Mesothelial cell of epicardium (in vitro differentiated cells): ENCODE data around the gene CDH19. TPM values are rescaled to one million over a fixed set of nuclear protein-coding genes. Genes with fewer than 3 reads are reported as not detected.

ENCODE experiments used
- DNase-seq, 2 experiments: peaks; one replicate each; pipeline ENCODE4 v3.0.0; 2021; ENCODE audit warnings: low spot score in 2 of 2; ENCODE audit not compliant: unreplicated experiment in 2 of 2
- H3K27ac Mint-ChIP-seq: 2 replicates; pipeline ENCODE4 v1.8.0; 2021; ENCODE audit warnings: mixed read lengths
- H3K27me3 Mint-ChIP-seq: 2 replicates; pipeline ENCODE4 v1.8.0; 2021; ENCODE audit warnings: low read depth, mixed read lengths
- H3K36me3 Mint-ChIP-seq: 2 replicates; pipeline ENCODE4 v1.8.0; 2021; ENCODE audit warnings: mixed read lengths
- H3K4me1 Mint-ChIP-seq: 2 replicates; pipeline ENCODE4 v1.8.0; 2021; ENCODE audit warnings: mixed read lengths
- H3K4me3 Mint-ChIP-seq: 2 replicates; pipeline ENCODE4 v1.8.0; 2021; ENCODE audit warnings: mild to moderate bottlenecking, moderate library complexity, mixed read lengths
- H3K9me3 Mint-ChIP-seq: 2 replicates; pipeline ENCODE4 v1.8.0; 2021; ENCODE audit warnings: mixed read lengths
- total RNA-seq: library from RNA; stranded (reverse); gene quantifications from 3 replicates; pipeline ENCODE4 v1.2.1, GENCODE V29; 2021
- TF ChIP-seq, protein P1 (sequence below): fragments of 200-600 bp; sonication (generic); IDR thresholded peaks from one replicate; pipeline ENCODE4 v1.5.0; 2021; ENCODE audit warnings: antibody characterized with exemption; ENCODE audit not compliant: unreplicated experiment

Gene CDH19
- total RNA-seq, 1 donor from 2014 or later, result not detected

DNA sequence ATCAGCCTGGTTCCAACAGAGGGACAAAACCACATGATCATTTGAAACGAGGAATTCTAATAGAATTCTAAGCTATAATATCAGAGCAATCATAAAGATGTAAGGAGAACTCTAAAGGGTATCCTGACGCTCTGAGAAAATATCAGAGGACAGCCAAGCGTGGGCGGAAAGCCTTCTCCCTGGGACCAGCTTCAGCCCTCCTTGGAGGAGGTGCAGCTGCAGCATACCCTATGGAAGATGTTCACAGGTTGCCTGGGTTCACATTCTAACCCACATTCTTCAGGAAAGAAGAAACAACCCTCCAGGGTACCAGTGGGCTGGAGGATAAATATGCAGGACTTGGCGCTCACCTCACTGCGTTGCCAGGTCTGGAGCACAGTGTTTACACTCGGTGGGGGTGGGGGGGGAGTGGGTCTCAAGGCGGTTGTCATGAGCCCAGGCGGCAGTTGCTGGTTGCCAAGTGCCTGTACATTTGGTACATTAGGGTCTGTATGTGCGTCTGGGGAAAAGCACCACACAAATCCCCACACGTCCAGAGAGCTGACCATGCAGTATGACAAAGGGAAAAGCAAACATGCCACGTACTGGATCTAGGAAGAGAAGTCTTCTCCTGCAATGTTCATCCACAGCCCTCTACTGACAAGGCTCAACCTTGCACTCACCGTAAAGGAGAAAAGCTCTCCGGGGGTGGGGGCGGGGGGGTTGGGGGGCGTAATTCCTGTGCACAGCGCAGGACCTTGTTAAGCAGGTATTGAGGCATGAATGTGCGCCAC, 80.5 kb downstream of the CDH19 start:
- TF ChIP-seq, protein P1, sequence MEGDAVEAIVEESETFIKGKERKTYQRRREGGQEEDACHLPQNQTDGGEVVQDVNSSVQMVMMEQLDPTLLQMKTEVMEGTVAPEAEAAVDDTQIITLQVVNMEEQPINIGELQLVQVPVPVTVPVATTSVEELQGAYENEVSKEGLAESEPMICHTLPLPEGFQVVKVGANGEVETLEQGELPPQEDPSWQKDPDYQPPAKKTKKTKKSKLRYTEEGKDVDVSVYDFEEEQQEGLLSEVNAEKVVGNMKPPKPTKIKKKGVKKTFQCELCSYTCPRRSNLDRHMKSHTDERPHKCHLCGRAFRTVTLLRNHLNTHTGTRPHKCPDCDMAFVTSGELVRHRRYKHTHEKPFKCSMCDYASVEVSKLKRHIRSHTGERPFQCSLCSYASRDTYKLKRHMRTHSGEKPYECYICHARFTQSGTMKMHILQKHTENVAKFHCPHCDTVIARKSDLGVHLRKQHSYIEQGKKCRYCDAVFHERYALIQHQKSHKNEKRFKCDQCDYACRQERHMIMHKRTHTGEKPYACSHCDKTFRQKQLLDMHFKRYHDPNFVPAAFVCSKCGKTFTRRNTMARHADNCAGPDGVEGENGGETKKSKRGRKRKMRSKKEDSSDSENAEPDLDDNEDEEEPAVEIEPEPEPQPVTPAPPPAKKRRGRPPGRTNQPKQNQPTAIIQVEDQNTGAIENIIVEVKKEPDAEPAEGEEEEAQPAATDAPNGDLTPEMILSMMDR, result no peak
- H3K4me1 Mint-ChIP-seq, result no peaks in the 10 kb centered on the region
- no peak overlapping the region for H3K27ac Mint-ChIP-seq
- H3K9me3 Mint-ChIP-seq, result no peaks in the 10 kb centered on the region
- no peaks in the 10 kb centered on the region for H3K36me3 Mint-ChIP-seq
- no peaks in the 10 kb centered on the region for H3K27me3 Mint-ChIP-seq
- H3K4me3 Mint-ChIP-seq, result no peak overlapping the region
- no peak for DNase-seq

DNA sequence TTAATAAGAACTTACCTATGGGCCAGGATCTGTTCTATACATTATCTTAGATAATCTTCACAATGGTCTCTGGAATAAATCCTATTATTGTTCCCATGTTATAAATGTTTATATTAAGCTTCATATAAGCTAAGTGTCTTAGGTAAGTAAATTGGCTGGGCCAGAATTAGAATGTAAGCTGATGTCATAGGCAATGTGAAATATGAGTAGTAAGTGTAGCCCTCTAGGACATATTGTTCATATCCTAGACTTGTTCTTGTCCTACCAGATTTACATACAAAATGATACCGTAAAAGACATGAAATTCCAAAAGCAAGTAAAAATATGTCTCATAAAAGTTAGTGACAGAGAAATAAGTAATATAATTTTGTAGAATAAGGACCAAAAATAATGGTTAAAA, 89.9 kb downstream of the CDH19 start:
- peaks cover 3% of the 10 kb centered on the region for H3K27me3 Mint-ChIP-seq
- no peak overlapping the region for H3K4me3 Mint-ChIP-seq
- no peaks in the 10 kb centered on the region for H3K36me3 Mint-ChIP-seq
- DNase-seq, result no peak
- TF ChIP-seq, protein P1, result no peak
- no peak overlapping the region for H3K27ac Mint-ChIP-seq
- peaks cover 10% of the 10 kb centered on the region for H3K4me1 Mint-ChIP-seq
- no peaks in the 10 kb centered on the region for H3K9me3 Mint-ChIP-seq

DNA sequence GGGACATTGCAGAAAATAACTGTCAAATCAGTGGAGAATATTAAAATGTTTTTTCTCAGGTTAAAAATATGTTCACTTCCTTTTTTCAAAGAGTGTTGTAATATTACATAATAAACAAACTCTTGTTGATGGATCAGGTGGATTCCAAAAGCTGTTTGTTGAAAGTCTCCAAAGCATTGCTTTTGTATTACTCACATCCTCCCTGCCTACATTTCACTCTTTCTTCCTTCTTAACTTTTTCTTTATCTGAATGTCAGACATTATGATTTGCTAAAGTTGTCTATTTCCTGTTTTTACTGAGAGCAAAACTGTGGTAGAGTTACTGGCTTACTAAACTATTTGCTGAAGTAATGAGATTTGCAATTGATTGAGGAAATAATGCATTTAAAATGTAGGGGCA, 92.1 kb downstream of the CDH19 start:
- no peak for DNase-seq
- no peaks in the 10 kb centered on the region for H3K9me3 Mint-ChIP-seq
- peaks cover 10% of the 10 kb centered on the region for H3K4me1 Mint-ChIP-seq
- no peaks in the 10 kb centered on the region for H3K36me3 Mint-ChIP-seq
- TF ChIP-seq, protein P1, result no peak
- no peak overlapping the region for H3K4me3 Mint-ChIP-seq
- peaks cover 3% of the 10 kb centered on the region for H3K27me3 Mint-ChIP-seq
- no peak overlapping the region for H3K27ac Mint-ChIP-seq

DNA sequence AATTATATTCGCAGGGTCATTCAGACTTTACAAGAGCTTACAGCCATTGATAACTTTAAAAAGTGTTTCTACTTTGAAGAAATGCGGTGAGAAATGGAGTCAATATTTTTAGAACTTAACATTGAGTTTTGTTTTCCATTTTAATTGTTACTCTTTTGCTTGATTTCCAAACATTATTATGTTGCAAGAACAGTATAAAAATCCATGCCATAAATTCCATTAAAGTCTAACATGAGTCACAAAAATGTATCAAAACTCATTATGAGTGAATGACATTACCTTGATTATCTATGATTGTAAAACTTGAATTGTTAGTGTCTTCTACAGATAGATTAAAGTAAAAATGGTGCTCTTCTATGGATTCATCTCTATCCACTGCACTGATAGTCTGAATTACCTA, 92.6 kb downstream of the CDH19 start:
- no peak for DNase-seq
- Mint-ChIP-seq H3K27me3 (peaks cover 2% of the 10 kb centered on the region), H3K27ac (no peak overlapping the region), H3K9me3 (no peaks in the 10 kb centered on the region), H3K36me3 (no peaks in the 10 kb centered on the region), H3K4me3 (no peak overlapping the region), H3K4me1 (peaks cover 10% of the 10 kb centered on the region)
- TF ChIP-seq, protein P1, result no peak

DNA sequence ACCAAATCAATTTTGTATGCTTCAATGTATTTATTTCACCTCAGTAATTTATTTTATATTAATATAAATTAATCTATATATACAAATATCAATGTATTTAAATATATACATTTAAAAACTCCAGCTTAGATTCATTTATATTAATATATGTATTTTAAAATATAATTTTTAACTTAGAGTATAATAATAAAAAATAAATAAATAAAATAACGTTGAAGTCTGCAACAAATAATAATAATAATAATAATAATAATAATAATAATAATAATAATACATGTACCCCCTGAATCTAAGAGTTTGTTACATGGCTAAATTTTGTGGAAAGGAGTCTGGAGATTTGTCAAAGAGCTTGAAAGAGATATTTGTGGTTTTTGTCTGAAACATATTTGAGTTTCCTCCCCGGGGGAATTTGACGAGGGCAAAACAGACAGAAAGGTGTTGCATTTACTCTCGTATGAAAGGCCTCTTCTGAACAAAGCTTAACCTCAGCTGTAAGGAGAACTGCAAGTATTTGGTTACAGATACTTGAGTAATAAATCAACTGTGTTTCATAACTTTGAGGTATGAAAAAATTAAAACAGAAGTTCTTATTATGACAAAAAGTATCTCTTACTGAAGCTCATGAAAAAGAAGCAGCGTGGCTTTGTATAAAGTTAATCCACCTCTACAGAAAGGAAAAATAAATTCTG, 93.4 kb downstream of the CDH19 start:
- Mint-ChIP-seq H3K9me3 (no peaks in the 10 kb centered on the region), H3K36me3 (no peaks in the 10 kb centered on the region), H3K27ac (no peak overlapping the region), H3K4me3 (no peak overlapping the region), H3K4me1 (peaks cover 10% of the 10 kb centered on the region), H3K27me3 (no peaks in the 10 kb centered on the region)
- no peak for DNase-seq
- TF ChIP-seq, protein P1, result no peak
